GM12864 (cell line): ENCODE measurements around the gene EDAR.

ENCODE experiments used
- DNase-seq: peaks from one replicate; pipeline ENCODE4 v3.0.0-alpha.2; 2011; ENCODE audit warnings: low read depth
- H3K4me3 ChIP-seq: 2 replicates; pipeline ENCODE4 v1.5.1; 2011; ENCODE audit warnings: mild to moderate bottlenecking, low read depth, low read length, control low read depth
- CTCF ChIP-seq: IDR thresholded peaks from 2 replicates; pipeline ENCODE4 v1.5.1; 2011; ENCODE audit warnings: low read depth, mild to moderate bottlenecking, moderate library complexity, low read length, control low read depth, inconsistent platforms; ENCODE audit errors: missing control alignments

Gene EDAR

GRCh38 chr2:108922141-108922915 lies 66.7 kb downstream of the EDAR start:
- DNase-seq, result no peak
- H3K4me3 ChIP-seq, result no peak overlapping the region
- TF ChIP-seq CTCF, result no peak

GRCh38 chr2:108921096-108922030 lies 67.7 kb downstream of the EDAR start:
- TF ChIP-seq CTCF, result no peak
- DNase-seq, result no peak
- no peak overlapping the region for H3K4me3 ChIP-seq

GRCh38 chr2:108920686-108921085 lies 68.3 kb downstream of the EDAR start:
- DNase-seq, result no peak
- TF ChIP-seq CTCF, result no peak
- H3K4me3 ChIP-seq, result no peak overlapping the region

- no peak for TF ChIP-seq CTCF
- no peak overlapping the region for H3K4me3 ChIP-seq
- no peak for DNase-seq
Observed at GRCh38 chr2:108919571-108920373, 69.2 kb downstream of the EDAR start.

GRCh38 chr2:108918941-108919341 lies 70.1 kb downstream of the EDAR start:
- TF ChIP-seq CTCF, result no peak
- H3K4me3 ChIP-seq, result no peak overlapping the region
- DNase-seq, result no peak

- H3K4me3 ChIP-seq, result no peak overlapping the region
- DNase-seq, result no peak
- TF ChIP-seq CTCF, result no peak
Observed at GRCh38 chr2:108918156-108918874, 70.7 kb downstream of the EDAR start.
